Measurements from ENCODE around the gene TRMU. TPM values are rescaled to one million over a fixed set of nuclear protein-coding genes. Genes with fewer than 3 reads are reported as not detected.

Gene TRMU
- total RNA-seq, 3 donors from 2014 or later, result 40.5 to 41.5 (median 41.2) TPM

- ATAC-seq, result no peak
- H3K36me3 ChIP-seq (ENCODE audit: low read depth), result no peaks in the 10 kb centered on the region
- intact Hi-C loops (cut with DNase I, micrococcal nuclease), result no loop called here
These were observed 43.0 kb downstream of the TRMU start for GRCh38 chr22:46378426-46379065.

GRCh38 chr22:46379066-46379930 is 43.8 kb downstream of the TRMU start:
- Histone ChIP-seq H3K36me3 (ENCODE audit: low read depth) (no peaks in the 10 kb centered on the region), H3K4me1 (ENCODE audit: low read depth) (peaks cover 24% of the 10 kb centered on the region), H3K4me3 (no peak overlapping the region), H3K9me3 (peaks cover 8% of the 10 kb centered on the region)
- intact Hi-C loops (cut with DNase I, micrococcal nuclease), result no loop called here
- ATAC-seq (peak; percentile 49), DNase-seq (peak; percentile 57 to 63 (median 60))
- TF ChIP-seq CTCF (IDR thresholded peaks at IDR 0.05), result no peak

More at GRCh38 chr22:46378426-46379065, 43.0 kb downstream of the TRMU start:
- TF ChIP-seq CTCF (IDR thresholded peaks at IDR 0.05), result no peak
- Histone ChIP-seq H3K4me3 (no peak overlapping the region), H3K4me1 (ENCODE audit: low read depth) (peaks cover 31% of the 10 kb centered on the region), H3K9me3 (peaks cover 8% of the 10 kb centered on the region)
- peak in 2 of 3 donors; percentile 21 to 53 for DNase-seq

GRCh38 chr22:46380069-46380468 is 44.6 kb downstream of the TRMU start:
- intact Hi-C loops (cut with DNase I, micrococcal nuclease), result no loop called here
- H3K36me3 ChIP-seq (ENCODE audit: low read depth), result no peaks in the 10 kb centered on the region
- DNase-seq (peak in 1 of 3 donors; percentile 40), ATAC-seq (no peak)
- H3K4me3 ChIP-seq, result no peak overlapping the region
- peaks cover 8% of the 10 kb centered on the region for H3K9me3 ChIP-seq
- peaks cover 17% of the 10 kb centered on the region for H3K4me1 ChIP-seq (ENCODE audit: low read depth)
- TF ChIP-seq CTCF (IDR thresholded peaks at IDR 0.05), result no peak

GRCh38 chr22:46380581-46380980 is 45.1 kb downstream of the TRMU start:
- intact Hi-C loops (cut with DNase I, micrococcal nuclease), result no loop called here
- Histone ChIP-seq H3K4me3 (no peak overlapping the region), H3K9me3 (peaks cover 8% of the 10 kb centered on the region), H3K36me3 (ENCODE audit: low read depth) (no peaks in the 10 kb centered on the region), H3K4me1 (ENCODE audit: low read depth) (peaks cover 17% of the 10 kb centered on the region)
- no peak for TF ChIP-seq CTCF (IDR thresholded peaks at IDR 0.05)
- DNase-seq, result peak in 1 of 3 donors; percentile 48
- no peak for ATAC-seq

- H3K4me3 ChIP-seq, result no peak overlapping the region
- no peak for TF ChIP-seq CTCF (IDR thresholded peaks at IDR 0.05)
- DNase-seq (peak in 2 of 3 donors; percentile 26 to 47), ATAC-seq (peak; percentile 24)
- no peaks in the 10 kb centered on the region for H3K36me3 ChIP-seq (ENCODE audit: low read depth)
- peaks cover 4% of the 10 kb centered on the region for H3K9me3 ChIP-seq
- intact Hi-C loops (cut with DNase I, micrococcal nuclease), result no loop called here
- H3K4me1 ChIP-seq (ENCODE audit: low read depth), result peaks cover 17% of the 10 kb centered on the region
These were observed 45.6 kb downstream of the TRMU start for GRCh38 chr22:46381142-46381541.
